AG08395 (cell line): ENCODE data around the gene STH.

ENCODE experiments used
- DNase-seq: peaks from one replicate; pipeline ENCODE4 v3.0.0; 2012; ENCODE audit warnings: mixed read lengths, low spot score

The STH gene

GRCh38 chr17:45967378-45967777 is 31.7 kb upstream of the STH start:
- no peak for DNase-seq

DNA sequence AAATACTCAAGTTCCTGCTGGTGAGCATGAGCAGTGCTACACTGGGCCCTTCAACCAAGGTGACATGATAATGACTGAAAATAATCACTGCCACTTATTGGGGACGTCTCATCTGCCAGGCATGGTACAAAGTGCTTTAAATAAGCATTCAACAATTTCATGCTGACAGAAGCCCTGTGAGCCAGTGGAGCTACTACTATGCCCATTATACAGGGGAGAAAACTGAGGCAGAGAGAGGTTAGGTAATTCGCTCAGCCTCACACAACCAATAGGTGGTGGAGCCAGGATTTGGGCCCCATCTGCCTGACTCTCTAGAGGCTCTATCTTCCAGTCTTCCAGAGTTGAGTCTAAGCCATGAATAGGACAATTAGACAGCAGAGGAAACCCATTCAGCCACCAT is 30.3 kb upstream of the STH start:
- DNase-seq = no peak

GRCh38 chr17:45969726-45970125 is 29.3 kb upstream of the STH start:
- DNase-seq = no peak

DNA sequence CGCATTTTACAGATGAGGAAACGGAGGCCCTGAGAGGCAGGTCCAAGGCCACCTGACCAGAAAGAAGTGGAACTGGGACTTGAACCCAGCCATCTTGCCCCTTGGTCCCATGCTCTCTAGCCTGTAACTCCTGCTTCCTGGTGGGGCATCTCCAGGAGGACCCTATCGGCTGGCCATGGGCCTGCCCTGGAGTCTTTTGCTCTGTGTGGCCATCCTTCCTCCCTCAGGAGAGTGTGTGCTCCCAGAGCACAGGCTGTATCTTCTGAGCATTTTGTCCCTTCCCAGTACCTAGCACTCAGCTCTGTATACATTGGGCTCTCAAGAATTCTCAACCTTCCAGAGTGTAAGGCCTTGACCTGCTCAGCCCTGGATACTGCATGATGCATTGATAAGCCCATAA is 28.4 kb upstream of the STH start:
- no peak for DNase-seq

GRCh38 chr17:45971698-45972141 is 27.3 kb upstream of the STH start:
- DNase-seq = no peak

- no peak for DNase-seq
Observed at GRCh38 chr17:45972531-45972930, 26.5 kb upstream of the STH start.

- DNase-seq = no peak
Observed at GRCh38 chr17:45973099-45973780, 25.8 kb upstream of the STH start.

DNA sequence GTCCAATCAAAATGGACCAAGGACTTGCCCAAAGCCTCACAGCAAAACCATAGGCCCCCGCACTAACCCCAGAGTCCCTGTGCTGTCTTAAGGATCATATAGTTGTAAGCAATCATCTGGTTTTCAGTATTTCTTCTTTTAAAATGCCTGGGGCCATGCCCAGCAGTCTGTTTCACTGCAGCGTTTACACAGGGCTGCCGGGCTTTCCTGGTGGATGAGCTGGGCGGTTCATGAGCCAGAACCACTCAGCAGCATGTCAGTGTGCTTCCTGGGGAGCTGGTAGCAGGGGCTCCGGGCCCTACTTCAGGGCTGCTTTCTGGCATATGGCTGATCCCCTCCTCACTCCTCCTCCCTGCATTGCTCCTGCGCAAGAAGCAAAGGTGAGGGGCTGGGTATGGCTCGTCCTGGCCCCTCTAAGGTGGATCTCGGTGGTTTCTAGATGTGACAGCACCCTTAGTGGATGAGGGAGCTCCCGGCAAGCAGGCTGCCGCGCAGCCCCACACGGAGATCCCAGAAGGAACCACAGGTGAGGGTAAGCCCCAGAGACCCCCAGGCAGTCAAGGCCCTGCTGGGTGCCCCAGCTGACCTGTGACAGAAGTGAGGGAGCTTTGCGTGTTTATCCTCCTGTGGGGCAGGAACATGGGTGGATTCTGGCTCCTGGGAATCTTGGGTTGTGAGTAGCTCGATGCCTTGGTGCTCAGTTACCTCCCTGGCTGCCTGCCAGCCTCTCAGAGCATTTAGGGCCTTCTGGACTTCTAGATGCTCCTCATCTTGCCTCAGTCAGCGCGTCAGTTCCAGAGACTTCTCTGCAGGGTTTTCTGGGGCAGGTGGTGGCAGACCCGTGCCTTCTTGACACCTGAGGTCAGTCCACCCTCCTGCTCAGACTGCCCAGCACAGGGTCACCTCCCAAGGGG is 24.8 kb upstream of the STH start:
- DNase-seq = no peak

- DNase-seq = no peak
Observed at GRCh38 chr17:45974916-45975630, 24.0 kb upstream of the STH start.

DNA sequence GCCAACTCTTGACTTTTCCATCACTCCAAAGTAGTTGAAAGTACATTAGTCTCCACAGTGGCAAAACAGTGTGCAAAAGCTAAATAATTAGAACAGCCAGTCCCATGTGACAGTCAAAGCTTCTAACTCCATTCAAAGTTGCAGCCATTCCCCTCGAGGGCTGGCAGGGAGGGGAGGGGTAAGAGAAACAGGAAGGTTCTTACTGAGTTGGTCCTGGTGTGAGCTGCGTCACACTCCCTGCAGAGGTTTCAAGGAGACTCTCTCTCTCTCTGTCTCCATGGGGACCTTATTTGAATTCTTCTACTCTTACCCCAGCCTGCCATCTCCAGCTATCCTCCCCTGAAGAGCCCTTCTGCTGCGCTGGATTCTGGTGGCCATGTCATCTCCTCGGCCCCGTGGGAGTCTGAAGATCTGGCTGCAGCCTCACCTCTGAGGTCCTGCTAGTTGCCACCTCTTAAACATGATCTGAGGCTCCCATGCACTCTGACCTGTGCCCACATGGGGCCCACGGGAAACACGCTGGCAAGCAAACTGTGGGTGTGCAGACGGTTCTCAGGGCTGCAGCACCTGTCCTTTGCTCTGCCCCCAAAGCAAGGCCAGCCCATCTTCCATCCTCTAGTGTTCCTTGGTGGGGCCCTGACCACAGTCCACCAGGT is 23.3 kb upstream of the STH start:
- no peak for DNase-seq

DNA sequence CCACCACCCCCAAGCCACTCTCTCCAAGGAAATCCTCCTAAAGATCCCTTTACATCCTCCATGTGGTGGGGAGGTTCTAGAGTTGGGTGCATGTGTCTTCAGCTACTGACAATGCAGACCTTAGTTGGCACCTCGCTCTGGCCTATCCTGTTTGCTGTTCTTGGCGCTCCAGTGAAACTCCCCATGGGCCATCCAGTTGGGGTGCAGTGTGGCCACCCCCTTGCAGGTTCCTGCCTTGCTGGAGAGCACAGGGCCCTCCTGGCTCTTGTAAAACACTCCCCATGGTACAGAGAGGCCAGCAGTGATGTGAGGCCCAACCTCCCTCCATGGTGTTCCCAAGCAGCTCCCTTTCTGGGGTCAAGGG is 22.7 kb upstream of the STH start:
- DNase-seq = no peak

DNA sequence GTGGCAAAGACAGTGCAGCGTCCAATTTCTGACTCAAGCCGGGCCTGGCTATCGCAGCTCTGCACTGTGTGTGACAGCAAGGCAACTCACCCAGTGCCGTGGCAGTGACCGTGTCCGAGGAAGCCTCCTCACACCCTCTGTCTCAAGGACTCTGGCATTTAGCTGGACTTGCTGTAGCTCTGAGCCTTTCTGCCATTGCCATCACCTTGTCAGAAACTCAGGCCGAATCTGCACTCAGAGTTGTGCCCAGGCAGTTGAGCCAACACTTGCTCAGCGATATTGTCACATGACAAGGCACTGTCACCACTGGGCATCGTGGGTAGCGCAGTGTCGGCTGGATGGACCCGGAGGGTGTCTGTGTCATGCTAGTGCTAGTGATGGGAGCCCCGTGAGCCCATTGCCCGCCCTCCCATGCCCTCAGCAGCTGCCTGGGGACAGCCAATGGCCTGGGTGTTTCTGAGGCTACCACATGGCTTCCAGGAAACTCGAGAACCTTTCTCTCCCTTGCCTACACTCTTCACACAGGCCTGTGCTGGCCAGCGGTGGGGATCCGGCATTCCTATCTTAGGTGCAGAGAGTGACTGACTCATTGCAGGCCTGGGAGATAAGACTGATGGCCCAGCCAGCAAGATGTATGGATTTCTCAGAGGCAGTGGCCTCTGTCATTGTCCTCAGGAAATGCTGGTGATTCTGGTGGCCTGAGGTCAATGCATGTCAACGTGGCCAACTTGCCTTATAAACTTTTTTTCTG is 22.1 kb upstream of the STH start:
- no peak for DNase-seq

- no peak for DNase-seq
Observed at GRCh38 chr17:45977506-45977824, 21.6 kb upstream of the STH start.

DNA sequence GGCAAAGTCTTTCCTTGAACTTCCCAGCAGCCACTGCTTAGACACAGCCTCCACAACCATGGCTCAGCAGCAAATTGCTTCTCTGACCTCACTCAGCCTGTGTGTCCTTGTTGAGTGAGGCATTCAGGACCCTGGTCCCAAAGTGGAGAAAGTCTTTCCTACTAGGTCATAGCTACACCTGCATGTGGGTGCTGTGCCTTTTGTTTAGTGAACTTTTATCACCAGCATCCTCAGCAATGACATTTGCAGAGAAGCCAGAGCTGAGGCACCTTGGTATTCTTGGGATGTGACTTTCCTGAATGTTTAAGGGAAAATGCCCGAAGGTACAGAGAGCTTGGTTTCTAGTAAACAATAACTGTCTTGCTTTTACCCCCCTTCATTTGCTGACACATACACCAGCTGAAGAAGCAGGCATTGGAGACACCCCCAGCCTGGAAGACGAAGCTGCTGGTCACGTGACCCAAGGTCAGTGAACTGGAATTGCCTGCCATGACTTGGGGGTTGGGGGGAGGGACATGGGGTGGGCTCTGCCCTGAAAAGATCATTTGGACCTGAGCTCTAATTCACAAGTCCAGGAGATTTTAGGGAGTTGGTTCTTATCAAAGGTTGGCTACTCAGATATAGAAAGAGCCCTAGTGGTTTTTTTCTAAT is 20.9 kb upstream of the STH start:
- DNase-seq = no peak

GRCh38 chr17:45979137-45979536 is 19.9 kb upstream of the STH start:
- no peak for DNase-seq

DNA sequence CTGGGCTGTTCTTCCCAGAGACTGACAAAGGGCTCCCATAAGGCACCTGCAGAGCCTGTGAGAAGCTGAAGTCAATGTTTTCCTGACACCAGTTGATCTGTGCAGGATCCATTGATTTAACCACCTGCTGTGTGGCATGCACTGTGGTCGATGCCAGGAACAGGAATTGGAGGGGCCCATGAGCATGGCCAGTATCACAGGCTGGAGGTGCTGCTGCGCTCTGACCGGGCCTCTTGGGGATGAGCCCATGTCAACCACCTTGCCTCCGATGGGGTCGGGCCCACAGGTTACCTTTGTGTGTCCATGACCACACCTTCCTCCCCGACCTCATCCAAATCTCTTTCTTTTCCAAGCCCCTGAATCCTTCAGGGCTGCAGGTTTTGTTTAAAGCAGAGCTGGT is 18.2 kb upstream of the STH start:
- no peak for DNase-seq

DNA sequence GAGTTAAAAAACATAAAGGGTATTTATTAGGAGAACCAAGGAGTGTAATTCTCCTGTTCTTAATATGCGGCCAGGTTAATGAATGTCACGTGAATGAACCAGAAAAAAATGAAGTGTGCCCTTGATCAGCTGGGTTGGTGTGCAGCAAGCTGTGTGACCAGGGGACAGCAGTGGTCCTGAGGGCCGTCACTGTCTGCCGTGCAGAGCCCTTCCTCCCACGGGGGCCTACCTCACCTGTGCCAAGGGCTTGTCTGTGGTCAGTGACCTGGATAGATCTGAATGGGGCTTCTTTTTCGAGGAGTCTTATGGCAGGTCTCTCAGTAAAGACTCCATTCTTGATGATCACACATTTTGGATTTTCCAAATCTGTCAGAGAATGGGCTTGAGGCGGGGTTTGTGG is 17.7 kb upstream of the STH start:
- no peak for DNase-seq

- DNase-seq = no peak
Observed at GRCh38 chr17:45982791-45983613, 16.0 kb upstream of the STH start.

- DNase-seq = no peak
Observed at GRCh38 chr17:45983614-45984310, 15.3 kb upstream of the STH start.

GRCh38 chr17:45984368-45984767 is 14.7 kb upstream of the STH start:
- DNase-seq = no peak
